Ovary (tissue), 3 donors: ENCODE data around the gene ID3.

Source experiments
- CTCF ChIP-seq, 3 donors: fragments of 450-650 bp in 2 of 3; fragments of 200-600 bp in 1 of 3; IDR thresholded peaks; one replicate each; pipeline versions ENCODE4 v1.5.1 to v1.8.0; 2016 to 2022; ENCODE audit warnings: antibody characterized with exemption in 3 of 3, mild to moderate bottlenecking in 1 of 3
- EP300 ChIP-seq: sonication (generic); formaldehyde crosslinking; IDR thresholded peaks from one replicate; pipeline ENCODE4 v1.6.1; 2017; ENCODE audit warnings: antibody characterized with exemption
- donor health status: DM: no; HTN: no; CAD: no.

- TF ChIP-seq CTCF (IDR thresholded peaks at IDR 0.05) (no peak), EP300 (no peak)
Measured at GRCh38 chr1:23548704-23549143, 10.6 kb downstream of the ID3 start.
